Measurements from ENCODE around the gene TTC29. TPM values are rescaled to one million over a fixed set of nuclear protein-coding genes. Genes with fewer than 3 reads are reported as not detected.

TTC29 gene
- total RNA-seq, 1 donor from 2014 or later: not detected

DNA sequence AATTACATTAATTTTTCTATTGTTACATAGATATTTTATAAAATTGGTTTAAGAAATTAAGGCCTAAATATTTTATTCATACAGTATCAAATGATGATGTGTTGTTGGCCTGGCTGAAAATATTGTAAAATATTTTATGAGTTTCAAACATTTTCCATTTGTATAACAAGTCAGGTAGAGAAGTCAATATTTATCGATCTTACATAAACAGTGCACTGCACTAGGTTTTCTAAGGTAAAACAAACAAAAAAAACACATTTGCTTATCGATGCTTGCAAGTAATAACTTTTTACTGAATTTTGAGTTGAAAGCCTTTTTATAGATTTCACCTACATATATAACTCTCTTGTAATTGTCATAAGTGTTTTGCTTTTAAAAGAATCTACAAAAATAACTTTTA, 7.2 kb upstream of the TTC29 start:
- no peaks in the 10 kb centered on the region for H3K36me3 Mint-ChIP-seq (ENCODE audit: low read depth)
- no peaks in the 10 kb centered on the region for H3K4me1 Mint-ChIP-seq
- no peak for DNase-seq (ENCODE audit: low read depth, low spot score)
- H3K9me3 Mint-ChIP-seq: no peaks in the 10 kb centered on the region
- H3K4me3 Mint-ChIP-seq: no peak overlapping the region
- H3K27ac Mint-ChIP-seq (ENCODE audit: unreplicated experiment): no peak overlapping the region
- TF ChIP-seq, protein P1, sequence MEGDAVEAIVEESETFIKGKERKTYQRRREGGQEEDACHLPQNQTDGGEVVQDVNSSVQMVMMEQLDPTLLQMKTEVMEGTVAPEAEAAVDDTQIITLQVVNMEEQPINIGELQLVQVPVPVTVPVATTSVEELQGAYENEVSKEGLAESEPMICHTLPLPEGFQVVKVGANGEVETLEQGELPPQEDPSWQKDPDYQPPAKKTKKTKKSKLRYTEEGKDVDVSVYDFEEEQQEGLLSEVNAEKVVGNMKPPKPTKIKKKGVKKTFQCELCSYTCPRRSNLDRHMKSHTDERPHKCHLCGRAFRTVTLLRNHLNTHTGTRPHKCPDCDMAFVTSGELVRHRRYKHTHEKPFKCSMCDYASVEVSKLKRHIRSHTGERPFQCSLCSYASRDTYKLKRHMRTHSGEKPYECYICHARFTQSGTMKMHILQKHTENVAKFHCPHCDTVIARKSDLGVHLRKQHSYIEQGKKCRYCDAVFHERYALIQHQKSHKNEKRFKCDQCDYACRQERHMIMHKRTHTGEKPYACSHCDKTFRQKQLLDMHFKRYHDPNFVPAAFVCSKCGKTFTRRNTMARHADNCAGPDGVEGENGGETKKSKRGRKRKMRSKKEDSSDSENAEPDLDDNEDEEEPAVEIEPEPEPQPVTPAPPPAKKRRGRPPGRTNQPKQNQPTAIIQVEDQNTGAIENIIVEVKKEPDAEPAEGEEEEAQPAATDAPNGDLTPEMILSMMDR (conservative IDR thresholded peaks at IDR 0.05): no peak
- H3K27me3 Mint-ChIP-seq (ENCODE audit: low read depth): peaks cover 13% of the 10 kb centered on the region

DNA sequence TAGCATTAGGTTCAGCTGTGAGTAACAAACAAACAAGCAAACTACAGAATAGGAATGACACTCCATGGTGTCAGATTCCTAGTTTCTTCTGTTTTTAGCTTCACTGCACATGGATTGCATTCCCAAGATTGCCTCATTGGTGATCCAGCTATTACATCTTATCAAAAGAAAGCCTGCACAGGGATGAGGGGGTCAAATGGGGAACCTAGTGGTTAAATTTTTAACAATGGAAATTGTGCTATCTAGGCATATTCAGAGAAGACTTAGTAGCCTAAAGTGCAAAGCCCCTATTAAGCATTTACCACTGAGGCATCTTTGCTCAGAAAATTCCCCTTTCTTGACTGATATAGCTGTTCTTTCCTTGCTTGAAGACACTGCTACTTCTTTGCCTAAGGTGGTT, 3.9 kb upstream of the TTC29 start:
- H3K36me3 Mint-ChIP-seq (ENCODE audit: low read depth): no peaks in the 10 kb centered on the region
- TF ChIP-seq, protein P1 (conservative IDR thresholded peaks at IDR 0.05): no peak
- no peak overlapping the region for H3K27ac Mint-ChIP-seq (ENCODE audit: unreplicated experiment)
- H3K27me3 Mint-ChIP-seq (ENCODE audit: low read depth): peaks cover 44% of the 10 kb centered on the region
- peaks cover 6% of the 10 kb centered on the region for H3K4me1 Mint-ChIP-seq
- DNase-seq (ENCODE audit: low read depth, low spot score): no peak
- no peak overlapping the region for H3K4me3 Mint-ChIP-seq
- no peaks in the 10 kb centered on the region for H3K9me3 Mint-ChIP-seq

DNA sequence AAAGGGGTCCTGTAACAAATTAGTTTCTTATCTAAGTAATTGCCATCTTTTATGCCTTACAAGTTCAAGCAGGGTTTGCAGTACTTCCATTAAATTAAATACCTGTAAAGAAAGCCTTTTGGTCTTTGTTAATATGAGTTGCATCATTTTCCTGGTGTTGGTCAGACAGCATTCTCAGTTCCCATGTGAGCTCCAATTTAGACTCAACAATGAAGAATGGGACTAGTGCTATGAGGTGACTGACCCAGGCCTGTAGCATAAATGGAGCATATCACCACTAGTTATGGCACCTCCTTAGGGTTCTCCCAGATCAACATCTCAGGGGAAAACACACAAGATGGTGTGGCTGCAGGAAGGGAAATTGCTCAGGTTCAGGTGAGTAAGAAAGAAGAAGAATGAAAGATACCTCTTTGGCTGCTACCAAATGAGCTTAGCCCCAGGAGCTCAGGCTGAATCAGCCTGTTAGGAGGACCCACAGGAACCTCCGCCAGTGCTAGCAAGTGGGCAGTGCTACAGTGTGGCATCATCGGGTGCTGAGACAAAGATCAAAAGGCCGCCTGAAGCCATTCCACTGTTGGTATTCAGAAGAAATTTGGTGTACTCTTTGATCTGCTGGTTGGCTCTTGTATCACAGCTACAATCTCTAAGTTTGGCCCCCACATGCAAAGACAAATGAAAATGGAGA, 1.8 kb downstream of the TTC29 start:
- peaks cover 6% of the 10 kb centered on the region for H3K4me1 Mint-ChIP-seq
- H3K9me3 Mint-ChIP-seq: no peaks in the 10 kb centered on the region
- no peak overlapping the region for H3K27ac Mint-ChIP-seq (ENCODE audit: unreplicated experiment)
- H3K4me3 Mint-ChIP-seq: no peak overlapping the region
- peaks cover 78% of the 10 kb centered on the region for H3K27me3 Mint-ChIP-seq (ENCODE audit: low read depth)
- no peak for DNase-seq (ENCODE audit: low read depth, low spot score)
- TF ChIP-seq, protein P1 (conservative IDR thresholded peaks at IDR 0.05): no peak
- H3K36me3 Mint-ChIP-seq (ENCODE audit: low read depth): no peaks in the 10 kb centered on the region

DNA sequence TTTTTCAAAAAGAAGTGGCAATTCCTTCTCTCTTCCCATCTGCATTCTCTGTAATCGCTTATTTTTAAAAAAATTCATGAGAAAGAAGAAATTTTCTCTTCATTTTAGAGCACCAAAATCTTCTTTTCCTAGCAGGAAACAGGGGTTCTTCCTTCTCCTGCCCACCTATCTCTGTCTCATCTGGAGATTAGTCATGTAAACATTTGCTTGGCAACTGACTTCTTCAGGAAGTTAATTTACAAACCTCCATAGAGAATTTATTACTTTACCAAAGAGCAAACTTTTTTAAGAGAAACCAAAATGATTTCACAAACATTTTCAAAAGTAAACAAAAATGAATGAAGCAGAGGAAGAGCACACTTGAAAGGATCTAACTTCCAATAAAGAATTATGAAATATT, 13.5 kb downstream of the TTC29 start:
- TF ChIP-seq, protein P1 (conservative IDR thresholded peaks at IDR 0.05): no peak
- Mint-ChIP-seq H3K27me3 (ENCODE audit: low read depth) (peaks cover 10% of the 10 kb centered on the region), H3K4me3 (no peak overlapping the region), H3K9me3 (no peaks in the 10 kb centered on the region), H3K4me1 (no peaks in the 10 kb centered on the region), H3K27ac (ENCODE audit: unreplicated experiment) (no peak overlapping the region), H3K36me3 (ENCODE audit: low read depth) (no peaks in the 10 kb centered on the region)
- no peak for DNase-seq (ENCODE audit: low read depth, low spot score)

DNA sequence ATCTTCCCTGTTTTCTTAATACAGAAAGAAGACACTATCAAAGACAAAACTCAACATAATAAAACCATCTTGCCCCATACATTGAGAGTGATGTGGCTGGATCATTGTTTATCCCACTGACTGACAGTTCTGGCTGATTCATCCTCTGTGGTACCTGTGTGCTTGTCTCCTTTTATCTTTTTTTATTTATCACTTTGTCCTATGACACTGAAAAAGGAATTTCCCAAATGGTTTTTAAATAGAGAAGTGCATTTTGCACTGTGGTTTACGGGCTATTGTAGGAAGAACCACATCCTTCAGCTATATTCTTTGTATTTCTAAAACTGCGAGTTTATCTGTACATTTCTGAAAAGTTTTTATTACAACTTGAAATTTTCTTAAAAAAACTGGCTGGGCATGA, 15.0 kb downstream of the TTC29 start:
- no peak overlapping the region for H3K4me3 Mint-ChIP-seq
- TF ChIP-seq, protein P1 (conservative IDR thresholded peaks at IDR 0.05): no peak
- no peaks in the 10 kb centered on the region for H3K9me3 Mint-ChIP-seq
- H3K4me1 Mint-ChIP-seq: no peaks in the 10 kb centered on the region
- peaks cover 10% of the 10 kb centered on the region for H3K27me3 Mint-ChIP-seq (ENCODE audit: low read depth)
- no peak overlapping the region for H3K27ac Mint-ChIP-seq (ENCODE audit: unreplicated experiment)
- DNase-seq (ENCODE audit: low read depth, low spot score): no peak
- H3K36me3 Mint-ChIP-seq (ENCODE audit: low read depth): no peaks in the 10 kb centered on the region
